MM.1S (cell line): Measurements from ENCODE around the gene CHEK1.

Experiments
- EZH2 ChIP-seq: fragments of 300-600 bp; sonication (generic); optimal IDR thresholded peaks from 2 replicates; pipeline ENCODE3; 2017; ENCODE audit warnings: low read depth, mild to moderate bottlenecking, antibody characterized with exemption, low read length, mixed read lengths
- EZH2phosphoT487 ChIP-seq: fragments of 300-600 bp; sonication (generic); IDR thresholded peaks from 2 replicates; pipeline ENCODE4 v1.6.1; 2018; ENCODE audit warnings: antibody characterized with exemption, low read length
- TF ChIP-seq, protein P1 (sequence below): fragments of 300-600 bp; sonication (generic); IDR thresholded peaks from 2 replicates; pipeline ENCODE4 v1.5.1; 2016; ENCODE audit warnings: antibody characterized with exemption, low read length, mixed read lengths

DNA sequence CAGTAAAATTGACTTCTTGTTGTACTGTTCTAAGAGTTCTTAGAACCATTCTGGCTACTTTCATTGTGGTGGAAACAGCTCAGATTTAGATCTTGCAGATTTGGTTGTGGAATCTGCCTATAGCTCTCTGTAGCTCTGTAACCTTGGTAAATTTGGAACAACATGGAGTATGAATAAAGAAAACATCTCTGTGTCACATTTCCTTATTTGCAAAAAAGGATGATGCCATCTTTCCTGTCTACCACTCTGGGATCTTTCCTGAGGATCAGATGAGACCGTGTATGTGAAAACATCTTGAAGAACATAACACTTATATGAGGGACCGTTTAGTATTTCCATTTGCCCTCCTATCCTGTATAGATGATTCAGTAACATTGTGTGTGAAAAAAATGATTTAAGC is 46.6 kb downstream of the CHEK1 start:
- TF ChIP-seq EZH2 = no peak
- TF ChIP-seq, protein P1, sequence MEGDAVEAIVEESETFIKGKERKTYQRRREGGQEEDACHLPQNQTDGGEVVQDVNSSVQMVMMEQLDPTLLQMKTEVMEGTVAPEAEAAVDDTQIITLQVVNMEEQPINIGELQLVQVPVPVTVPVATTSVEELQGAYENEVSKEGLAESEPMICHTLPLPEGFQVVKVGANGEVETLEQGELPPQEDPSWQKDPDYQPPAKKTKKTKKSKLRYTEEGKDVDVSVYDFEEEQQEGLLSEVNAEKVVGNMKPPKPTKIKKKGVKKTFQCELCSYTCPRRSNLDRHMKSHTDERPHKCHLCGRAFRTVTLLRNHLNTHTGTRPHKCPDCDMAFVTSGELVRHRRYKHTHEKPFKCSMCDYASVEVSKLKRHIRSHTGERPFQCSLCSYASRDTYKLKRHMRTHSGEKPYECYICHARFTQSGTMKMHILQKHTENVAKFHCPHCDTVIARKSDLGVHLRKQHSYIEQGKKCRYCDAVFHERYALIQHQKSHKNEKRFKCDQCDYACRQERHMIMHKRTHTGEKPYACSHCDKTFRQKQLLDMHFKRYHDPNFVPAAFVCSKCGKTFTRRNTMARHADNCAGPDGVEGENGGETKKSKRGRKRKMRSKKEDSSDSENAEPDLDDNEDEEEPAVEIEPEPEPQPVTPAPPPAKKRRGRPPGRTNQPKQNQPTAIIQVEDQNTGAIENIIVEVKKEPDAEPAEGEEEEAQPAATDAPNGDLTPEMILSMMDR = no peak
- no peak for TF ChIP-seq EZH2phosphoT487
